ENCODE data around the gene NFS1. TPM values are rescaled to one million over a fixed set of nuclear protein-coding genes. Genes with fewer than 3 reads are reported as not detected.

Gene NFS1
- total and polyA plus RNA-seq, 2 of the 8 experiments (the other 6 are each of a cell fraction or from before 2014, with no cell fraction given), result 26.1 to 38.8 TPM

DNA sequence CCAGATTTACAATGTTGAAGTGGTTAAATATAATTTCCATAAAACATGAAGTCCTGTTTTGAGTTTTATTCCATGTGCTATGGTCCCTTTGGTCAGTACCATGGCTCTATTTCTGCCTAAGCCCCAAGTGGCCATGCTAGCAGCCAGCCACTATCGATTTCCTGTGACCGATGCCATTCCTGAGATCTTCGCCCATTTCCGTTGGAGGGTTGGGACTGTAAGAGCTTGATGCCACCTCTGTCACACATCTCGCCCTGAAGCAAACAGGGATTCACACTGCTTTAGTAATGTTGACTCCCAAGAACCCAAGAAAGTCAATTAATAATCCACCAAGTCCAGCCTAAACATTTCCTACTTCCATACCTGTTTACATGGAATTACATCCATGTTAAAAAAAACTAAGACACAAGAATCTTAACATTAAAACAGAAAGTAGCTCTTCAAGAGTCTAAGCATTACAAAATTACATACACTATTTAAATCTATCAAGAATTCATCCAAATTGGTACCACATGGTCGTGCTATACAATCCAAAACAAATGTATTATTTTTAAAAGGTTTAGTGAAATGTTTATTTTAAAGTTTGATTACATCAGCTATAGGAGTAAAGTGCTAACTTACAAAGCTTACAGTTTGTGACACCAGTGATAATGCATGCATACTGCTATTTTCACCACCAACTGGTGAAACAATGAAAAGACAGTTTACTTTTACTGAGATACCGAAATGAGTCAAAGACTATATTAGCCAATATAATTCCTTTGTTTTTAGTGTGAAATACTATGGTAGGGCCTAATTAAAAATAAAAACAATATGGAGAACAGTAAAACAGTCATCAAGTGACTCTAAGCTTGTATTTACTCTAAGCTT, 40.4 kb upstream of the NFS1 start:
- peak overlapping the region in 1 of 4 experiments; percentile 85; a peak in 4 of 8 replicates for H3K4me3 ChIP-seq (ENCODE audit: extremely low read depth in 1 of 4, insufficient read depth in 2 of 4, low read depth in 3 of 4, low read length in 4 of 4)
- 95% methylated on average over 7 of the region's 7 CpGs; no CpG with 5 or more reads in 1 of the 2 experiments for WGBS, 2 experiments (ENCODE audit: extremely low coverage in 1 of 2, insufficient coverage in 1 of 2, insufficient read length in 1 of 2, insufficient replicate concordance in 2 of 2, low coverage in 1 of 2, low lambda C conversion rate in 2 of 2, missing lambda C conversion rate in 1 of 2)
- DNase-seq (ENCODE audit: low read depth in 1 of 2, low spot score in 2 of 2), result no peak
- H2BK15ac ChIP-seq (ENCODE audit: low read length), result no peak overlapping the region
- H2AFZ ChIP-seq (ENCODE audit: low read length), result no peak overlapping the region
- H3K23ac ChIP-seq (ENCODE audit: insufficient read length), result no peak overlapping the region
- H3K23me2 ChIP-seq (ENCODE audit: low read depth, low read length), result 0 out of 2 replicates have a peak, but pooled peaks cover 4% of the 10 kb centered on the region
- H4K5ac ChIP-seq (ENCODE audit: insufficient read length, low read depth, low read length), result no peak overlapping the region
- no peak overlapping the region for H2BK5ac ChIP-seq (ENCODE audit: low read depth, low read length)
- H4K20me1 ChIP-seq (replicated peaks in 1 of 2; ENCODE audit: control insufficient read depth in 1 of 2, insufficient read depth in 2 of 2, low read length in 2 of 2), result peaks cover 19% of the 10 kb centered on the region in 2 experiments
- no peaks in the 10 kb centered on the region for H3K79me1 ChIP-seq (ENCODE audit: low read depth, low read length)
- no peak overlapping the region for H3K14ac ChIP-seq (ENCODE audit: insufficient read length)
- H3K36me3 ChIP-seq (ENCODE audit: control insufficient read depth in 2 of 4, insufficient read depth in 4 of 4, low read length in 3 of 4), result peaks cover 22 to 63% (median 54%) of the 10 kb centered on the region in 4 experiments
- POLR2A ChIA-PET (ENCODE audit: partially characterized antibody), result interaction anchor here (0.6 to 45.3 kb wide), 22 partner anchors 9 to 215 kb away, joined by 3 to 2341 read pairs (median 4); partner anchors contain the start of genes CPNE1, ERGIC3, NFS1 and PHF20
- H3K4me2 ChIP-seq (ENCODE audit: insufficient read depth in 1 of 2, low read depth in 2 of 2, low read length in 2 of 2), result peak overlapping the region; percentile 32 to 63; a peak in 3 of 4 replicates
- H2BK120ac ChIP-seq (replicated peaks; ENCODE audit: low read depth, low read length), result no peak overlapping the region
- H2BK20ac ChIP-seq (ENCODE audit: low read length), result no peak overlapping the region
- H2AK5ac ChIP-seq (ENCODE audit: low read depth, low read length), result no peak overlapping the region
- CTCF ChIA-PET (ENCODE audit: partially characterized antibody), result interaction anchor here (0.5 to 1.4 kb wide), 4 partner anchors 11 to 199 kb away, joined by 3 to 8 read pairs (median 4); no protein-coding TSS in a partner anchor
- peaks cover 0 to 4% (median 4%) of the 10 kb centered on the region in 4 experiments; a peak in 3 of 7 replicates for H3K4me1 ChIP-seq (replicated peaks in 1 of 4; ENCODE audit: control insufficient read depth in 3 of 4, insufficient read depth in 4 of 4, low read length in 3 of 4)
- peaks cover 32 to 78% of the 10 kb centered on the region in 2 experiments for H3K79me2 ChIP-seq (ENCODE audit: control insufficient read depth in 1 of 2, insufficient read depth in 2 of 2, low read length in 2 of 2)
- no peak overlapping the region for H3K9ac ChIP-seq (replicated peaks in 1 of 4; ENCODE audit: extremely low read depth in 1 of 4, low read depth in 3 of 4, low read length in 3 of 4)
- H3K27me3 ChIP-seq (replicated peaks in 1 of 4; ENCODE audit: control insufficient read depth in 3 of 4, extremely low read depth in 1 of 4, insufficient read depth in 3 of 4, low read length in 3 of 4), result no peaks in the 10 kb centered on the region
- no peak overlapping the region for H3K4ac ChIP-seq (replicated peaks; ENCODE audit: insufficient read length, low read depth, low read length)
- no peak overlapping the region for H3K27ac ChIP-seq (ENCODE audit: low read depth, low read length)
- H2BK12ac ChIP-seq (ENCODE audit: low read depth, low read length), result no peak overlapping the region
- H3K56ac ChIP-seq (replicated peaks; ENCODE audit: insufficient read length, low read depth, low read length), result no peak overlapping the region
- no peaks in the 10 kb centered on the region for H3K9me3 ChIP-seq (ENCODE audit: insufficient read depth in 2 of 2, low read depth in 1 of 2, low read length in 1 of 2)
- peak overlapping the region; percentile 63; the same call in 1 of the 2 replicates for H4K8ac ChIP-seq (ENCODE audit: extremely low read depth, insufficient read depth, low read length)
- no peak for FAIRE-seq
- no peak overlapping the region for H3K18ac ChIP-seq (ENCODE audit: extremely low read depth, low read length)
- no peak overlapping the region for H4K91ac ChIP-seq (replicated peaks; ENCODE audit: insufficient read length, low read length)
- no peak for TF ChIP-seq BCL11A (IDR thresholded peaks at IDR 0.05; ENCODE audit: low read depth in 2 of 2, low read length in 2 of 2)
- no peak for TF ChIP-seq SP2 (IDR thresholded peaks at IDR 0.05; ENCODE audit: low read length)
